ENCODE measurements around the gene INPP5A. TPM values are rescaled to one million over a fixed set of nuclear protein-coding genes. Genes with fewer than 3 reads are reported as not detected.

INPP5A gene
- total and polyA plus RNA-seq, 2 experiments from 2014 or later, result 41.2 to 53.6 TPM

DNA sequence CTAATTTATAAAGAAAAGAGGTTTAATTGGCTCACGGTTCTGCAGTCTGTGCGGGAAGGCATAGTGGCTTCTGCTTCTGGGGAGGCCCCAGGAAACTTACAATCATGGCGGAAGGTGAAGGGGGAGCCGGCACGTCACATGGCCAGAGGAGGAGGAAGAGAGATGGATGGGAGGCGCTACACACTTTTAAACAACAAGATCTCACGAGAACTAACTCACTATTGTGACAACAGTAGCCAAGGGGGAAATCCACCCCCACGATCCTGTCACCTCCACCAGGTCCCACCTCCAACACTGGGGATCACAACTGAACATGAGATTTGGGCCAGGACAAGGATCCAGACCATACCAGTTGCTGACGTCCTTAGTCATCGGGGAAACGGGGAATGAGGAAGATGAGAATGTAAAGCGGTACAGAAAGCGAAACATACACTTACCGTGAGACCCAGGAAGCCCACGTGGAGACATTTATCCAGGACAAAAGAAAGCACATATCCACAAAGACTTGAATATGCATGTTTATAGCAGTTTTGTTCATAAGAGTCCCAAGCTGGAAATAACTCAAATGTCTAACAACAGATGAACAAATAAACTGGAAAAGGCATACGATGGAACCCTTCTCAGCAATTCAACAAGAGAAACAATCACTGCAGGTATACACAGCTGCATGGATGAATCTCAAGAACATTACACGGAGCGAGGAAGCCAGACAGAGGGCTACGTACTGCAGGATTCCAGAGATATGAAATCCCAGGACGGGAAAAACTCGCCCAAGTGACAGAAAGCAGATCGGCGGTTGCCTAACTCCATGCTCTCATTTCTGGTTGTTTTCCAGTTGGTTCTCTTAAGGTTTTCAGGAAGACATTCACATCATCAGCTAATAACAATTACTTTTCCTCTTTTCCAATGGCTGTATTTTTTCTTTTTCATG lies 26.2 kb upstream of the INPP5A start:
- H4K20me1 ChIP-seq (ENCODE audit: insufficient read depth, poor library complexity, severe bottlenecking), result no peaks in the 10 kb centered on the region
- no peaks in the 10 kb centered on the region for H3K9me2 ChIP-seq (replicated peaks; ENCODE audit: insufficient read depth)
- TF ChIP-seq EZH2 (IDR thresholded peaks at IDR 0.05; ENCODE audit: borderline replicate concordance) (no peak), EZH2phosphoT487 (IDR thresholded peaks at IDR 0.05; ENCODE audit: low read depth, severe bottlenecking, unreplicated experiment) (no peak)
- TF ChIP-seq, protein P1, sequence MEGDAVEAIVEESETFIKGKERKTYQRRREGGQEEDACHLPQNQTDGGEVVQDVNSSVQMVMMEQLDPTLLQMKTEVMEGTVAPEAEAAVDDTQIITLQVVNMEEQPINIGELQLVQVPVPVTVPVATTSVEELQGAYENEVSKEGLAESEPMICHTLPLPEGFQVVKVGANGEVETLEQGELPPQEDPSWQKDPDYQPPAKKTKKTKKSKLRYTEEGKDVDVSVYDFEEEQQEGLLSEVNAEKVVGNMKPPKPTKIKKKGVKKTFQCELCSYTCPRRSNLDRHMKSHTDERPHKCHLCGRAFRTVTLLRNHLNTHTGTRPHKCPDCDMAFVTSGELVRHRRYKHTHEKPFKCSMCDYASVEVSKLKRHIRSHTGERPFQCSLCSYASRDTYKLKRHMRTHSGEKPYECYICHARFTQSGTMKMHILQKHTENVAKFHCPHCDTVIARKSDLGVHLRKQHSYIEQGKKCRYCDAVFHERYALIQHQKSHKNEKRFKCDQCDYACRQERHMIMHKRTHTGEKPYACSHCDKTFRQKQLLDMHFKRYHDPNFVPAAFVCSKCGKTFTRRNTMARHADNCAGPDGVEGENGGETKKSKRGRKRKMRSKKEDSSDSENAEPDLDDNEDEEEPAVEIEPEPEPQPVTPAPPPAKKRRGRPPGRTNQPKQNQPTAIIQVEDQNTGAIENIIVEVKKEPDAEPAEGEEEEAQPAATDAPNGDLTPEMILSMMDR (IDR thresholded peaks at IDR 0.05; ENCODE audit: poor library complexity), result no peak
- peak overlapping the region; percentile 78 for H3K27ac ChIP-seq
- WGBS (ENCODE audit: low lambda C conversion rate, missing lambda C conversion rate), result 81% methylated on average over 23 of the region's 23 CpGs
- no peaks in the 10 kb centered on the region for H3K36me3 ChIP-seq (replicated peaks; ENCODE audit: insufficient read depth, low read depth)
- no peak overlapping the region for H3K4me3 ChIP-seq
- no peaks in the 10 kb centered on the region for H3K27me3 ChIP-seq
- no peaks in the 10 kb centered on the region for H3K79me2 ChIP-seq
- peaks cover 12% of the 10 kb centered on the region for H3K4me1 ChIP-seq (ENCODE audit: insufficient read depth)
- no peaks in the 10 kb centered on the region for H3K9me3 ChIP-seq (ENCODE audit: low read depth)
- H3K4me2 ChIP-seq, result peak overlapping the region; percentile 2
- H2AFZ ChIP-seq, result no peak overlapping the region
- DNase-seq (ENCODE audit: low spot score), result peak; percentile 45

DNA sequence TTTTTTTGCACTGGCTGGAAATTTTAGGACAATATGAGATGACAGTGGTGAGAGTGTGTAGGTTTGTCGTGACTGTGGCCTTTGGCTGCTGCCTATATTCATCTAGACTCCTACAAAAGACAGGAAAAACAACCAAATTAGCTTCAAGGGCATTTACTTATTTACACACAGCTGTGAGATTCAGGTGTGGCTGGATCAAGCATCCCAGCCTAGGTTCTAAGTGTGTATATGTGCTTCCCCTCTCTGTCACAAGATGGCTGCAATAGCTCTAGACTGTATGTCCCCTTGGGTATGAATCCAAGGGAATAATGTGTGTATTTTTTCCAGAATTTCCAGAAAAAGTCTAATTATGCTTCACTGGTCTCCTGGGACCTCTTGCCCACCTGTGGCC lies 25.5 kb upstream of the INPP5A start:
- TF ChIP-seq, protein P1 (IDR thresholded peaks at IDR 0.05; ENCODE audit: poor library complexity), result no peak
- TF ChIP-seq EZH2phosphoT487 (IDR thresholded peaks at IDR 0.05; ENCODE audit: low read depth, severe bottlenecking, unreplicated experiment) (no peak), EZH2 (IDR thresholded peaks at IDR 0.05; ENCODE audit: borderline replicate concordance) (no peak)
- Histone ChIP-seq H2AFZ (no peak overlapping the region), H3K27ac (peak overlapping the region; percentile 78), H3K4me3 (no peak overlapping the region), H3K4me1 (ENCODE audit: insufficient read depth) (peaks cover 19% of the 10 kb centered on the region), H3K4me2 (no peak overlapping the region), H3K9me2 (replicated peaks; ENCODE audit: insufficient read depth) (no peaks in the 10 kb centered on the region), H3K79me2 (no peaks in the 10 kb centered on the region), H3K27me3 (no peaks in the 10 kb centered on the region), H3K36me3 (replicated peaks; ENCODE audit: insufficient read depth, low read depth) (no peaks in the 10 kb centered on the region), H3K9me3 (ENCODE audit: low read depth) (no peaks in the 10 kb centered on the region), H4K20me1 (ENCODE audit: insufficient read depth, poor library complexity, severe bottlenecking) (no peaks in the 10 kb centered on the region)
- no peak for DNase-seq (ENCODE audit: low spot score)
- WGBS (ENCODE audit: low lambda C conversion rate, missing lambda C conversion rate), result 96% methylated on average over 1 of the region's 1 CpG

DNA sequence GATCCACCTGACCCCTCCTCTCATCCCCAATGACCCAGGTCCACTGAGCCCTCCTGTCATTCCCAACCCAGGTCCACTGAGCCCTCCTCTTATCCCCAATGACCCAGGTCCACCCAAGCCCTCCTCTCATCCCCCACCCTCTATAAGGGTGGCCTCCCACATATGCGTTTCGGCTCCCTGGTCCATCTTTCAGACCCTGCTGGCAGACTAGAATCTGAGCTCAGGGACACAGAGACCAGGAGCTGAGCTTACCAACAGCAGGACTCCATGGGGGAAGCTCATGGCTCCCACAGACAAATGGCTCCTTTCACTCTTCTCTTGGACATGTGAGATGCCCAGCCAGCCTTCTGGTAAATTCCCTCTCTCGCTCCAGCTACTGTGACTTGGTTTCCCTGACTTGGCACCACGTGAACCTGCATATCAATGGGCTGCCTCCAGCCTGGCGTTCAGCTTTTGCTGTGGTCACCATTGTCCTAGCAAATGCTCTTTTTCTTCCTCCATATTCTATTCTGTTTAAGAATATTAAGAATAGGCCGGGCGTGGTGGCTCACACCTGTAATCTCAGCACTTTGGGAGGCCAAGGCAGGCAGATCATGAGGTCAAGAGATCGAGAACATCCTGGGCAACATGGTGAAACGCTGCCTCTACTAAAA lies 24.8 kb upstream of the INPP5A start:
- Histone ChIP-seq H3K79me2 (no peaks in the 10 kb centered on the region), H3K4me1 (ENCODE audit: insufficient read depth) (peaks cover 27% of the 10 kb centered on the region), H3K4me2 (no peak overlapping the region), H2AFZ (no peak overlapping the region), H3K9me2 (replicated peaks; ENCODE audit: insufficient read depth) (no peaks in the 10 kb centered on the region), H4K20me1 (ENCODE audit: insufficient read depth, poor library complexity, severe bottlenecking) (no peaks in the 10 kb centered on the region), H3K36me3 (replicated peaks; ENCODE audit: insufficient read depth, low read depth) (no peaks in the 10 kb centered on the region), H3K4me3 (no peak overlapping the region), H3K9me3 (ENCODE audit: low read depth) (no peaks in the 10 kb centered on the region), H3K27ac (no peak overlapping the region), H3K27me3 (no peaks in the 10 kb centered on the region)
- TF ChIP-seq, protein P1 (IDR thresholded peaks at IDR 0.05; ENCODE audit: poor library complexity), result no peak
- TF ChIP-seq EZH2 (IDR thresholded peaks at IDR 0.05; ENCODE audit: borderline replicate concordance) (no peak), EZH2phosphoT487 (IDR thresholded peaks at IDR 0.05; ENCODE audit: low read depth, severe bottlenecking, unreplicated experiment) (no peak)
- no peak for DNase-seq (ENCODE audit: low spot score)
- WGBS (ENCODE audit: low lambda C conversion rate, missing lambda C conversion rate), result 93% methylated on average over 9 of the region's 9 CpGs
